ENCODE measurements around the gene PRDM16. TPM values are rescaled to one million over a fixed set of nuclear protein-coding genes. Genes with fewer than 3 reads are reported as not detected.

The PRDM16 gene
- total RNA-seq, 1 donor from 2014 or later, result 12.8 TPM

DNA sequence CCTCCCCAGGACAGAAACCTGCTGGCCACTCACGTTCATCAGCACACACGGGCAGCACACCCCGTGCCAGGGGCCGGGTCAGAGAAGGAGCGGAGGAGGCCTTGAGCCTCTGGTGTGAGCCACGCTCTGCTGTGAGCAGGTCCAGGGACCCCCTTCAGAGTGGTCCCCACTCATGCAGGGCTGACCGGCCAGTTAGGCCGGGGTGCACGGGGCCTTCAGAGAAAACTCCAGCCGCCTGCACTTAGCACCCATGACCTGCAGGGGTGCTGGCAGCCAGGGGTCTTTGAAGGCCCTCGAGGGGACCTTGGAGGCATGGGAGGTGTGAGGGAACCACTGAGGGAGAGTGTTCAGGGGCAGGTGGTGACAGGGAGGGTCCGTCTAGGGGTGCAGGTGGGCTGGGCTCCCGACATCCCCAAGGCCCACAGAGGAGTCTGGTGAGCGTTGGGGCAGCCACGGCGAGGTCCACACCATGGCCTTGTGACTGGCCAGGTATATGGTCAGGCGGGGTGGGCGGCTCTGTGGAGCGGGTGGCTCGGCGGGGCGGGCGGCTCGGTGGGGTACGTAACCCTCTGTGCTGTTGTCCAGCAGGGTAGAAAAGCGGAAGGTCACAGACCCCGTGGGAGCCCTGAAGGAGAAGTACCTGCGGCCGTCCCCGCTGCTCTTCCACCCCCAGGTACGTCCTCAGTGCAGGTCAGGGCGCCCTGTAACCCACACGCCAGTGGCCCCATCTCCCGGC lies 345.1 kb downstream of the PRDM16 start:
- no peak for DNase-seq (ENCODE audit: missing footprints)
- intact Hi-C loops (cut with DNase I), result loop anchor here (10.0 kb wide), 1 partner anchor 119 kb away; no protein-coding TSS in a partner anchor
- no peak for ATAC-seq

DNA sequence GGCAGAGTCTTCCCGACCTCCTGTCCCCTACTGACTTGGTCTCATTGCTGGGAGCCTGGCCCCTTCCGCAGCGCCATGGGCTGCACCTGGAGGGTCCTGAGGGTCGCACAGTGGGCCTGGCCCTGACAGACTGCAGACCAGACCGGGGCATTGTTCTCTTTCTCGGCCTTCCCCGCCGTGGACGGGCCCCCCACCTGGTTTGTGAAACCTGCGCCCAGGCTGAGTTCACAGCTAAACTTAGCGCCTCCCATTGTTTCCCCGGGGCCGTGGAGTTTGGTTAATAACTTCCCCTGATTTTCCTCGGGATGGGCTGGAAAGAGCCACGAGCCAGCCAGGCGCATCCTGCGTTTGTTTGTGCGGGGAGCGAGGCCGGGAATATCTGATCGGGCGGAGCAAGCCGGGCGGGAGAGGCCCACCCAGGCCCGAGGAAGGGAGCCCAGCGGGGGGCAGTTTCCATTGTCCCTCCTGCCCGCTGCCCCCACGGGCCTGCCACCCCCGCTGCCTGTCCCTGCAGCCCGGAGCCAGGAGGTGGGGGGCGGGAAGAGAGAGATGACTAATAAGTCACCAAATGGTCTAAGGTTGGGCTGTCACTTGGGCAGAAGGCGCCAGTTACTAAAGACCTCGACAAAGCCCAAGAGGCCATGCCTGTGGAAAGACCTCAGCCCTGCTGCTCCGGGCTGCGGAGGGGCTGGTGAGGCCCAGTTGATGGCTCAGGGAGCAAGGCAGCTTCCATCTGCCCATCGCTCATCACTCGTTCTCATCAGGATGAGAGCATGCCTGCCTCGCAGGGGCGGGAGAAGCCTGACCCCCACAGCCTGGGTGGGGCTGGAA lies 346.5 kb downstream of the PRDM16 start:
- intact Hi-C loops (cut with DNase I), result loop anchor here (10.0 kb wide), 1 partner anchor 121 kb away; no protein-coding TSS in a partner anchor
- no peak for ATAC-seq
- DNase-seq (ENCODE audit: missing footprints), result no peak

- intact Hi-C loops (cut with DNase I), result loop anchor here (10.0 kb wide), 1 partner anchor 122 kb away; no protein-coding TSS in a partner anchor
- DNase-seq (ENCODE audit: missing footprints), result no peak
- no peak for ATAC-seq
Observed at GRCh38 chr1:3417082-3417739, 348.2 kb downstream of the PRDM16 start.

- ATAC-seq (no peak), DNase-seq (ENCODE audit: missing footprints) (no peak)
- intact Hi-C loops (cut with DNase I), result loop anchor here (10.0 kb wide), 1 partner anchor 123 kb away; no protein-coding TSS in a partner anchor
Observed at GRCh38 chr1:3417934-3418333, 348.9 kb downstream of the PRDM16 start.

DNA sequence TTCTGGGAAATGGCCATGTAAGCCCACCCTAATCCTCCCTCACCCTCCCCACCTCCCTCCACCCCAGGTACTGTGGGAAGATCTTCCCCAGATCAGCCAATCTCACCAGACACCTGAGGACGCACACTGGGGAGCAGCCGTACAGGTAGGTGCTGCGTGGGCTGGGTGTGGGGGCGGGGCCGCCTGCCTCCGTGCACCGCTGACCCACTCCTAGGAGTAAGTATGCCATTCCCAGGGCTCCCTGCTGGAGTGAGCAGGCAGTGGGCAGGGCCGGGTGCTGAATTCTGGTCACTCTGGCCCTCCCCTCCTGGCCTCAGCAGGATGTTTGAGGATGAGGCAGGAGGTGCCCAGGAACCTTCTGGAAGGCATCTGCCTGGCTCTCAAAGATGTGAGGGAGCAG lies 349.6 kb downstream of the PRDM16 start:
- DNase-seq (ENCODE audit: missing footprints), result no peak
- ATAC-seq, result no peak
- intact Hi-C loops (cut with DNase I), result loop anchor here (10.0 kb wide), 1 partner anchor 124 kb away; no protein-coding TSS in a partner anchor

- ATAC-seq, result no peak
- intact Hi-C loops (cut with DNase I), result loop anchor here (10.0 kb wide), 2 partner anchors 125 to 1005 kb away; partner anchors contain the start of gene PEX10
- no peak for DNase-seq (ENCODE audit: missing footprints)
Observed at GRCh38 chr1:3419415-3420204, 350.6 kb downstream of the PRDM16 start.

GRCh38 chr1:3420218-3420951 lies 351.4 kb downstream of the PRDM16 start:
- ATAC-seq, result no peak
- intact Hi-C loops (cut with DNase I), result loop anchor here (10.0 kb wide), 1 partner anchor 1006 kb away; the partner anchor contains the start of gene PEX10
- DNase-seq (ENCODE audit: missing footprints), result no peak

DNA sequence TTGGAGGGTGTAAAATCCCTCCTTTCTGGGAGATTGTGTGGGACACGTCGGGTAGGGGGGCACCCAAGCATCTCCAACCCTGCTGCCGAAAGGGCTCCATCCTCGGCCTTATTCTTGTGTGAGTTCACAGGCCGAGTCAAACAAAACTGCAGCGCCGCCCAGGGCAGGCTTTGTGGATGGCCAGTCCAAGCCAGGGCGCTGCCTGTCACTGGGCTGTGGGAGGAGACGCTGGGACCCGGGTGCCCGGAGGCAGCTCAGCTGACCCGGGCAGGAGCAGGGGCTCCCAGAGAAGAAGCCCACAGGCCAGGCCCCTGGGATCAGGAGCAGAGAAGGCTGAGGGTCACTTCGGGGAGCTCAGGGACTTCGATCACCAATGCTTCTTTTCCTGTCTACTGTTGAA lies 353.6 kb downstream of the PRDM16 start:
- DNase-seq (ENCODE audit: missing footprints) (no peak), ATAC-seq (no peak)
- intact Hi-C loops (cut with DNase I), result loop anchor here (1.0 to 10.0 kb wide), 4 partner anchors 72 to 1008 kb away; partner anchors contain the start of gene PEX10

DNA sequence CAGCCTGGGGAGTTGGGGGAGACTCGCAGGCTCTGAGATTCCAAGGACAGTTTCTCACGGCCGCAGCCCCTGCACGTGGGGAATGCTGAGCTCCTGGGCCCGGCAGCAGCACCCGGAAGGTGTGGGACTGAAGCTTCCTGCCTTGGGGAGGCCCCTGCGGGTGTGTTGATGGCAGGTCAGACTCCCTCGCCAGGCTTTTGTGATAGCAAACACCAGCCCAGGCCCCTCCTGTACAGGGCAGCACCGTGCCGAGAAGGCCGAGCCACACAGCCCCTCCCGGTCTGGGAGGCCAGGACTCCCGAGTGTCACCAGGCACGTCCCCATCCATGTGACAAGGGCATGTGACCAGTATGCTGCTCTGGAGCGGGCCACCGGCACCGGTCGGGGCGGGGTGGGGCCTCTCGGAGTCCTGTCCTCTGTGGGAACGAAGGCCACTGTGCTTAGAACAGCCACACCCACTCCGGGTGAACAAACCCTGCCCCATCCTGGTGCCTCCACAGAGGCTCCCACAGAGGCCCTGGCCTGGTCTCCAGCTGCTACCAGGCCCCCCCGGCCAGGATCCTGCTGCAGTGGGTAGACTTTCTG lies 354.3 kb downstream of the PRDM16 start:
- ATAC-seq (peak; percentile 92), DNase-seq (ENCODE audit: missing footprints) (peak; percentile 91)
- intact Hi-C loops (cut with DNase I), result loop anchor here (1.0 to 10.0 kb wide), 4 partner anchors 73 to 1009 kb away; partner anchors contain the start of gene PEX10

DNA sequence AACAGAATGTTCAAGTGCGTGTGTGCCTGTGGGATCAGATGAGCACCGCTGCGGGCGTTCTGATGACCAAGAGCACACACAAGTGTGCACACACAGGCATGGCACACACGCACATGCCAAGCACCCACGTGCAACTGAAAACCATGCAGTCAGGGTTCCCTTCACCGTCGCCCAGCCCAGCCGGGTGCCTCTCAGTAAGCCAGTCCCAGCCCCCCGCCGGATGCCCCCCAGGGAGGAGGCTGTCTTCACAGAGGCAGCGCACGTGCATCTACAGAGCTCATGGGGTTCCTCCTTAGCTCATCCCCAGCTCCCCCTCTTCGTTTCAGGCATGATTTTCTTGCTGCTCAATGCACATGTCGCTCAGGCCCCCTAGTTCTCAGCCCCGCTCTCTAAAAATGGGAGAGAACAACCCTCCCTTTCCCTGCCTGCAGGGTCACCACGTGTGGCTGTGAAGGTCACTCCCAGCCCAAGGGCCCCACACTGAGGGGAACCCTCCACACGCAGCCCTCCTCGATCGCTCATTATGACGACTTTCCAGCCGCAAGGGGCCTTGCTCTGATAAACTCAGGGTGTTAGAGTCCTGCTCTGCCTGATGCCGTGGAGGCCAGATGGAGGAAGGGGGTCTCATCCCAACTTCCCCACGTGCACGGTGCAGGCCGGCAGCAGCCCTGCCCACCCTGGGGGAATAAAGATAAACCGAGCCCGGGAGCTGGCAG lies 355.1 kb downstream of the PRDM16 start:
- intact Hi-C loops (cut with DNase I), result loop anchor here (1.0 to 10.0 kb wide), 6 partner anchors 73 to 1009 kb away; partner anchors contain the start of gene PEX10
- ATAC-seq, result no peak
- DNase-seq (ENCODE audit: missing footprints), result peak; percentile 70

DNA sequence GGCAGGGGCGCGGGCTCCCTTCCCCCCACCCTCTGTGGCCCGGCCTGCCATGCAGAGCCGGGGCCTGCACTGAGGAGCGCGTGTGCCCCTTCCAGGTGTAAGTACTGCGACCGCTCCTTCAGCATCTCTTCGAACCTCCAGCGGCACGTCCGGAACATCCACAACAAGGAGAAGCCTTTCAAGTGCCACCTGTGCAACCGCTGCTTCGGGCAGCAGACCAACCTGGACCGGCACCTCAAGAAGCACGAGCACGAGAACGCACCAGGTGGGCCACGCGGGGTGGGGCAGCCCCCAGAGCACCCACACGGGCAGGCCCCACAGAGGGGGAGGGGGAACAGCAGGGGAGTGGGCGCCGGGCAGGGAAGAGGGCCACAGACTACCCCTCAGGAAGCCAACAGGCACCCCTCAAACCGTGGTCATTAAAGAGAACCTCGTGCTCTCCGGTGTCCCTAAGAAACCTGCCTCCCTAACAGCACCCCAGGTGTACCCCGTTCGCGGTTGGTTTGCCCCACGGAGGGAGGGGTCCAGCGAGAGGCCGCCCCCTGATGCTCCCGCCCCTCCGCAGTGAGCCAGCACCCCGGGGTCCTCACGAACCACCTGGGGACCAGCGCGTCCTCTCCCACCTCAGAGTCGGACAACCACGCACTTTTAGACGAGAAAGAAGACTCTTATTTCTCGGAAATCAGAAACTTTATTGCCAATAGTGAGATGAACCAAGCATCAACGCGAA lies 356.6 kb downstream of the PRDM16 start:
- intact Hi-C loops (cut with DNase I), result loop anchor here (10.0 kb wide), 1 partner anchor 1011 kb away; the partner anchor contains the start of gene PEX10
- DNase-seq (ENCODE audit: missing footprints), result peak; percentile 50
- no peak for ATAC-seq

DNA sequence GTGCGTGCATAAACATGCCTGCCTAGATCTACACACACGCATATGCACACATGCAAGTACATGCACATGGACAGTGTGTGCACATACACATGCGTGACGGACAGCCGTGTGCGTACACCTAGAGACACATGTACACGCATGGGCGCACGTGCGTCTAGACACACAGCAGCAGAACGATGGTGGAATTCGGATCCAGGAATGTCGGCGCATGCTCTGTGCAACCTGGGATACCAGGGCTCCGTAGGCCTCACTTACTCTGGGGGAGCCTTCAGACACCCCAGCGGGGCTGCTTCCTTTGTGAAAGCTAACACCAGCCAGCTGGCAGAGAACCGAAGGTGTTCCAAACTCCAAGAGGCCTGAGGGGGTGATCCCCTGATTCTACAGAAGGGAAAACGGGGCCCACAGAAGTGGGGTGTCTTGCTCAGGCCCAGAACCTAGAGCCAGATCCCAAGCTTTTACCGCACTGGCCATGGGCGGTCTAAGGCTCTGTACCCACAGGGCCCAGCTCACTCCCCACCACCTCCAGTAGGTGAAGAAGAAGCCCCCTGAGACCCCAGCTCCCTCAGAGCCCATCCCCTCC lies 358.0 kb downstream of the PRDM16 start:
- DNase-seq (ENCODE audit: missing footprints), result peak; percentile 60
- no peak for ATAC-seq
- intact Hi-C loops (cut with DNase I), result loop anchor here (10.0 kb wide), 1 partner anchor 1012 kb away; the partner anchor contains the start of gene PEX10

- intact Hi-C loops (cut with DNase I), result loop anchor here (10.0 kb wide), 1 partner anchor 1013 kb away; the partner anchor contains the start of gene PEX10
- ATAC-seq (no peak), DNase-seq (ENCODE audit: missing footprints) (peak; percentile 67)
Observed at GRCh38 chr1:3427711-3428704, 359.0 kb downstream of the PRDM16 start.

DNA sequence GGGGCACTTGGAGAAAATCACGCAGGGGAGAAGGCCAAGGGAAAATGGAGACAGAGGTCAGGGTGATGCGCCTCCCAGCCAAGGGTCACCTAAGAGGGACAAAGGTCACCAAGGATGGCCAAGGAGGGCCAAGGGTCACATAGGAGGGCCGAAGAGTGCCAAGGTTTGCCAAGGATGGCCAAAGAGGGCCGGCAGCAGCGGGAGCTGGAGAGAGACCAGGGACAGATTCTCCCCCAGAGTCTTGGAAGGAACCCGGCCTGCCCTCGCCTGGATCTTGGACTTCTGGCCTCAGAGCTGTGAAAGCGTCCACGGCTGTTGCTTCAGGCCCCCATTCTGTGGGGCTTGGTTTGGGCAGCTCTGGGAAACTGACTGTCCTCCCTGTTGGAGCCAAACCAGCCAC lies 359.9 kb downstream of the PRDM16 start:
- DNase-seq (ENCODE audit: missing footprints) (peak; percentile 34), ATAC-seq (no peak)
- intact Hi-C loops (cut with DNase I), result loop anchor here (10.0 kb wide), 1 partner anchor 1014 kb away; the partner anchor contains the start of gene PEX10
